Measurements from ENCODE around the gene ORC5.

GRCh38 chr7:104106108-104106905 lies 101.5 kb downstream of the ORC5 start:
- TF ChIP-seq CTCF (IDR thresholded peaks at IDR 0.05) (no peak), POLR2A (IDR thresholded peaks at IDR 0.05) (no peak)

Measured in esophagus squamous epithelium (tissue), 4 donors.